K562 (cell line): ENCODE measurements around the gene CARS2.

Source experiments
- BMI1 ChIP-seq: fragments of 150-350 bp; IDR thresholded peaks from 2 replicates; pipeline ENCODE4 v1.6.1; 2014; ENCODE audit warnings: low read length
- CTBP1 ChIP-seq: fragments of 450-650 bp; IDR thresholded peaks from 2 replicates; pipeline ENCODE4 v1.6.1; 2016; ENCODE audit warnings: borderline replicate concordance
- CTCF ChIP-seq, 3 experiments: IDR thresholded peaks in 2 of 3; conservative IDR thresholded peaks in 1 of 3; 2 replicates each; pipeline ENCODE4 v1.5.1; 2011 to 2012; ENCODE audit warnings: low read length in 3 of 3, mild to moderate bottlenecking in 3 of 3, control low read depth in 2 of 3, improper control_type of control experiment in 1 of 3, inconsistent platforms in 1 of 3, low read depth in 1 of 3, mixed read lengths in 1 of 3, moderate library complexity in 1 of 3; ENCODE audit not compliant: insufficient read depth in 2 of 3
- HSF4 ChIP-seq: fragments of 250-450 bp; sonication (Bioruptor Pico); IDR thresholded peaks from 2 replicates; pipeline ENCODE4 v2.1.2; 2022; ENCODE audit warnings: mild to moderate bottlenecking, moderate library complexity, borderline replicate concordance
- KDM1A ChIP-seq, 2 experiments: fragments of 450-650 bp; IDR thresholded peaks; 2 replicates each; pipeline ENCODE4 v1.6.1; 2016; ENCODE audit warnings: mild to moderate bottlenecking in 2 of 2
- KDM5B ChIP-seq: fragments of 200-600 bp; sonication (generic); IDR thresholded peaks from 2 replicates; pipeline ENCODE4 v1.6.1; 2012; ENCODE audit warnings: low read depth, mild to moderate bottlenecking, moderate library complexity, low read length, control low read depth, inconsistent platforms; ENCODE audit not compliant: insufficient replicate concordance
- MAZ ChIP-seq, 2 experiments: fragments of 450-650 bp in 1 of 2; sonication (generic) in 1 of 2; formaldehyde crosslinking; IDR thresholded peaks in 1 of 2; conservative IDR thresholded peaks in 1 of 2; 2 replicates each; pipeline versions ENCODE4 v1.4.0 to v1.5.0; 2020; ENCODE audit warnings: mild to moderate bottlenecking in 1 of 2, missing genetic modification reagents in 1 of 2
- MCM7 ChIP-seq, 2 experiments: fragments of 450-650 bp; IDR thresholded peaks; 2 replicates each; pipeline ENCODE4 v1.6.1; 2016 to 2018
- MTA1 ChIP-seq: fragments of 450-650 bp; IDR thresholded peaks from 2 replicates; pipeline ENCODE4 v1.6.1; 2017; ENCODE audit warnings: borderline replicate concordance
- POLR2AphosphoS5 ChIP-seq: IDR thresholded peaks from 2 replicates; pipeline ENCODE4 v1.6.1; 2011; ENCODE audit warnings: mild to moderate bottlenecking, low read depth, low read length, moderate library complexity; ENCODE audit not compliant: control insufficient read depth, insufficient read depth
- REST ChIP-seq, 2 experiments: fragments of 450-650 bp; formaldehyde crosslinking in 1 of 2; IDR thresholded peaks; 2 replicates each; pipeline versions ENCODE4 v1.4.0 to v1.6.1; 2014 to 2020; ENCODE audit warnings: mild to moderate bottlenecking in 2 of 2, borderline replicate concordance in 1 of 2, low read depth in 1 of 2
- SMC3 ChIP-seq: conservative IDR thresholded peaks from 2 replicates; pipeline ENCODE4 v1.6.1; 2011; ENCODE audit warnings: low read depth, low read length, improper control_type of control experiment; ENCODE audit not compliant: insufficient read depth
- ZBTB26 ChIP-seq: fragments of 450-650 bp; formaldehyde crosslinking; IDR thresholded peaks from 2 replicates; pipeline ENCODE4 v1.4.0; 2022; ENCODE audit warnings: missing genetic modification characterization

- TF ChIP-seq POLR2AphosphoS5 (no peak), CTCF (IDR thresholded peaks at IDR 0.05 in 2 of 3, conservative IDR thresholded peaks at IDR 0.05 in 1 of 3; ENCODE audit: insufficient read depth in 2 of 3, low read depth in 1 of 3, low read length in 3 of 3) (no peak), MTA1 (no peak), SMC3 (no peak), KDM5B (no peak), CTBP1 (no peak), HSF4 (CRISPR knock-in tag) (no peak), KDM1A (IDR thresholded peaks at IDR 0.05) (no peak), MAZ (CRISPR knock-in tag; conservative IDR thresholded peaks at IDR 0.05 in 1 of 2, IDR thresholded peaks at IDR 0.05 in 1 of 2) (no peak), MCM7 (IDR thresholded peaks at IDR 0.05) (no peak), REST (IDR thresholded peaks at IDR 0.05; ENCODE audit: borderline replicate concordance) (no peak), REST (CRISPR knock-in tag; IDR thresholded peaks at IDR 0.05; ENCODE audit: low read depth) (no peak), BMI1 (no peak), ZBTB26 (CRISPR knock-in tag) (no peak)
Measured at GRCh38 chr13:110592665-110593064, 113.3 kb downstream of the CARS2 start.
